Stimulated activated naive CD4-positive, alpha-beta T cell (primary cell): ENCODE measurements around the gene RASGRP3.

Source experiments
- DNase-seq, 6 experiments: peaks; one replicate each; lab custom pipeline; 2025; lab: John Stamatoyannopoulos, UW

The RASGRP3 gene

GRCh38 chr2:33577668-33578067, 101.2 kb downstream of the RASGRP3 start:
- DNase-seq = no peak

GRCh38 chr2:33579227-33579626, 102.8 kb downstream of the RASGRP3 start:
- no peak for DNase-seq

GRCh38 chr2:33581872-33582271, 105.4 kb downstream of the RASGRP3 start:
- DNase-seq = no peak

- DNase-seq = peak in 4 of 6 experiments; percentile 2 to 53 (median 23)
Observed at GRCh38 chr2:33583194-33583938, 106.9 kb downstream of the RASGRP3 start.

- DNase-seq = no peak
Observed at GRCh38 chr2:33586766-33587165, 110.3 kb downstream of the RASGRP3 start.

GRCh38 chr2:33588232-33588631, 111.8 kb downstream of the RASGRP3 start:
- no peak for DNase-seq

- DNase-seq = no peak
Observed at GRCh38 chr2:33589444-33589843, 113.0 kb downstream of the RASGRP3 start.

GRCh38 chr2:33595385-33595784, 118.9 kb downstream of the RASGRP3 start:
- no peak for DNase-seq

- DNase-seq = no peak
Observed at GRCh38 chr2:33597026-33597425, 120.6 kb downstream of the RASGRP3 start.

GRCh38 chr2:33598561-33599174, 122.2 kb downstream of the RASGRP3 start:
- peak in 3 of 6 experiments; percentile 10 to 32 (median 23) for DNase-seq

- DNase-seq = peak; percentile 95 to 99 (median 98)
Observed at GRCh38 chr2:33599175-33599942, 122.9 kb downstream of the RASGRP3 start, which contains the start of gene FAM98A. FAM98A (minus strand) TSS chr2:33599299; CDS start chr2:33599221, 78 bp downstream.

- DNase-seq = no peak
Observed at GRCh38 chr2:33599943-33600192, 123.4 kb downstream of the RASGRP3 start.

GRCh38 chr2:33602201-33602830, 125.9 kb downstream of the RASGRP3 start:
- no peak for DNase-seq

GRCh38 chr2:33603416-33603815, 127.0 kb downstream of the RASGRP3 start:
- no peak for DNase-seq

GRCh38 chr2:33605056-33605455, 128.6 kb downstream of the RASGRP3 start:
- DNase-seq = no peak

GRCh38 chr2:33606100-33606499, 129.7 kb downstream of the RASGRP3 start:
- no peak for DNase-seq

- no peak for DNase-seq
Observed at GRCh38 chr2:33606622-33607021, 130.2 kb downstream of the RASGRP3 start.

- DNase-seq = no peak
Observed at GRCh38 chr2:33607251-33607721, 130.8 kb downstream of the RASGRP3 start.

GRCh38 chr2:33607905-33608304, 131.5 kb downstream of the RASGRP3 start:
- DNase-seq = no peak

- no peak for DNase-seq
Observed at GRCh38 chr2:33614190-33614589, 137.7 kb downstream of the RASGRP3 start.
